Measurements from ENCODE around the gene RBM14. TPM values are rescaled to one million over a fixed set of nuclear protein-coding genes. Genes with fewer than 3 reads are reported as not detected.

RBM14 gene
- total and polyA plus RNA-seq, 2 donors (not counting 1 experiment from before 2014, with no cell fraction given) = 52.4 to 244 TPM

DNA sequence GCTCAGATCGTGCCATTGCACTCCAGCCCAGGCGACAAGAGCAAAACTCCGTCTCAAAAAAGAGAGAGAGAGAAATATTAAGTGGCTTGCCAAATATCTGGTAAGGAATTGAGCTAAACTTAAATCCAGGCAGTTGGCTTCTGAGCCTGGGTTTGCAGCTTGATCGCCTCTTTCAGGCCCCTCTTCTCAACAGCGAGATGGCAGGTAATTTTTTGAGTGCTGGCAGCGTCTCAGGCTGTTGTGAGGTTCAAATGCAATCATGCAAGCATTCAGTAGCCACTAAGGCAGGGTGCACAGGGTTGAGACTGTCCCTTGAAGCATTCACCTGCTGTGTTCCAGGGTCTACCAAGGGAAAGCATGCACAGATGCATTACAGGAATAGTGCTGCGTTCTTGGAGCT is 47.4 kb upstream of the RBM14 start:
- Histone ChIP-seq H3K79me2 (ENCODE audit: control insufficient read depth, insufficient read depth, low read length) (no peaks in the 10 kb centered on the region), H3K4me2 (replicated peaks; ENCODE audit: low read depth, low read length, poor library complexity, severe bottlenecking) (no peak overlapping the region), H3K4me3 (ENCODE audit: control extremely low read depth in 1 of 5, extremely low read depth in 1 of 5, insufficient read depth in 1 of 5, low read depth in 2 of 5, low read length in 4 of 5) (no peak overlapping the region), H3K27ac (ENCODE audit: low read length in 2 of 2) (no peak overlapping the region), H3K9ac (ENCODE audit: low read length) (no peak overlapping the region), H3K36me3 (replicated peaks in 1 of 2; ENCODE audit: control extremely low read depth in 1 of 2, control insufficient read depth in 1 of 2, extremely low read depth in 1 of 2, insufficient read depth in 2 of 2, low read length in 1 of 2) (no peaks in the 10 kb centered on the region), H3K4me1 (ENCODE audit: control insufficient read depth in 2 of 2, insufficient read depth in 2 of 2, low read length in 2 of 2) (peaks cover 9 to 11% of the 10 kb centered on the region in 2 donors), H3K27me3 (replicated peaks in 1 of 4; ENCODE audit: control extremely low read depth in 1 of 4, control insufficient read depth in 3 of 4, insufficient read depth in 4 of 4, low read length in 3 of 4) (peaks cover 0 to 22% (median 3%) of the 10 kb centered on the region in 4 experiments), H3K9me3 (ENCODE audit: control extremely low read depth in 1 of 3, control insufficient read depth in 2 of 3, insufficient read depth in 1 of 3, low read length in 2 of 3) (no peaks in the 10 kb centered on the region), H2AFZ (ENCODE audit: insufficient read depth, low read depth, low read length, poor library complexity, severe bottlenecking) (peak overlapping the region; percentile 91), H4K20me1 (ENCODE audit: control insufficient read depth, insufficient read depth, low read length, poor library complexity, severe bottlenecking) (no peaks in the 10 kb centered on the region)
- Mint-ChIP-seq H3K27ac (no peak overlapping the region), H3K4me1 (peaks cover 10% of the 10 kb centered on the region), H3K4me3 (peak overlapping the region; percentile 86), H3K9me3 (ENCODE audit: insufficient read depth) (no peaks in the 10 kb centered on the region), H3K27me3 (peaks cover 15% of the 10 kb centered on the region)
- 96% methylated on average over 7 of the region's 7 CpGs for WGBS (ENCODE audit: insufficient coverage)
- TF ChIP-seq, protein P1, sequence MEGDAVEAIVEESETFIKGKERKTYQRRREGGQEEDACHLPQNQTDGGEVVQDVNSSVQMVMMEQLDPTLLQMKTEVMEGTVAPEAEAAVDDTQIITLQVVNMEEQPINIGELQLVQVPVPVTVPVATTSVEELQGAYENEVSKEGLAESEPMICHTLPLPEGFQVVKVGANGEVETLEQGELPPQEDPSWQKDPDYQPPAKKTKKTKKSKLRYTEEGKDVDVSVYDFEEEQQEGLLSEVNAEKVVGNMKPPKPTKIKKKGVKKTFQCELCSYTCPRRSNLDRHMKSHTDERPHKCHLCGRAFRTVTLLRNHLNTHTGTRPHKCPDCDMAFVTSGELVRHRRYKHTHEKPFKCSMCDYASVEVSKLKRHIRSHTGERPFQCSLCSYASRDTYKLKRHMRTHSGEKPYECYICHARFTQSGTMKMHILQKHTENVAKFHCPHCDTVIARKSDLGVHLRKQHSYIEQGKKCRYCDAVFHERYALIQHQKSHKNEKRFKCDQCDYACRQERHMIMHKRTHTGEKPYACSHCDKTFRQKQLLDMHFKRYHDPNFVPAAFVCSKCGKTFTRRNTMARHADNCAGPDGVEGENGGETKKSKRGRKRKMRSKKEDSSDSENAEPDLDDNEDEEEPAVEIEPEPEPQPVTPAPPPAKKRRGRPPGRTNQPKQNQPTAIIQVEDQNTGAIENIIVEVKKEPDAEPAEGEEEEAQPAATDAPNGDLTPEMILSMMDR (IDR thresholded peaks at IDR 0.05) = no peak
- TF ChIP-seq EZH2 (IDR thresholded peaks at IDR 0.05; ENCODE audit: borderline replicate concordance, insufficient read depth, low read depth, low read length, poor library complexity, severe bottlenecking) = no peak
- ATAC-seq (ENCODE audit: low read depth) (no peak), DNase-seq (no peak)
- CTCF ChIA-PET = interaction anchor here (0.7 to 3.2 kb wide), 8 partner anchors 9 to 183 kb away, joined by 3 to 21 read pairs (median 4); partner anchors contain the start of genes MRPL11, RBM14 and RBM4B
- intact Hi-C loops (cut with micrococcal nuclease) = no loop called here
- POLR2A ChIA-PET = no interaction called here

DNA sequence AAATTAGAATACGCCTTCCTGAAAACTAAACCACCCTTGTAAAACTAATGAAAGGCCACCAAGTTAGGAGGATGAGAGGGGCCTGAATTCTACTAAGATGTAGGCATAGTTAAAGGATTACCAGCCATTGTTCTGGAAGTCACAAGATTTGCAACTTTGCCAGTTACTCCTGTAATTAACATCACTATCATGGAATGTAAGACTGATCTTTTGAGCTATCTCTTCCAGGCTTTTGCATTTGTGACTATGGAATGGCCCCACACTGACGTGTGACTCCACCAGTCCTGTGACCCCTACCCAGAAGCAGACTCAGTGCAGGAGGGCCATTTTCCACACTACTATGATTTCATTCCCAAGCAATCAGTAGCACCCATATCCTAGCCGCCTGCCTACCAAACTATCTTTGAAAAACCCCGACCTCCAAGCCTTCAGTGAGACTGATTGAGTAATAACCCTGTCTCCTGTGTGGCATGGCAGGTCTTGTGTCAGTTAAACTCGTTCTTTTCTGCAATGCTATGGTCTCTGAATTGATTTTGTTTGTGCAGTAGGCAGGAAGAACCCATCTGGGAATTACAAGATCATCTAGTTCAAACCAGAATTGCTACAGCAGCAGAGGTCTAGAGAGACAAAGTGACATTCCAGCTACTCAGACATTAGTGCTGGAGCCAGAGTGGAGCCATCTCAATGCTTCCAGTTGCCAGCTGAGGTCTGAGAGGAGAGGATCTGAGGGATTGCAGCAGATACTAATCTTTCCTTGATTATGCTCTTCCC is 46.2 kb upstream of the RBM14 start:
- DNase-seq (no peak), ATAC-seq (ENCODE audit: low read depth) (no peak)
- H3K27me3 Mint-ChIP-seq = peaks cover 26% of the 10 kb centered on the region
- H3K4me3 Mint-ChIP-seq = peak overlapping the region; percentile 41
- Histone ChIP-seq H3K79me2 (ENCODE audit: control insufficient read depth, insufficient read depth, low read length) (no peaks in the 10 kb centered on the region), H3K4me1 (ENCODE audit: control insufficient read depth in 2 of 2, insufficient read depth in 2 of 2, low read length in 2 of 2) (peaks cover 9 to 11% of the 10 kb centered on the region in 2 donors), H4K20me1 (ENCODE audit: control insufficient read depth, insufficient read depth, low read length, poor library complexity, severe bottlenecking) (no peaks in the 10 kb centered on the region), H3K27me3 (replicated peaks in 1 of 4; ENCODE audit: control extremely low read depth in 1 of 4, control insufficient read depth in 3 of 4, insufficient read depth in 4 of 4, low read length in 3 of 4) (peaks cover 0 to 22% (median 3%) of the 10 kb centered on the region in 4 experiments), H2AFZ (ENCODE audit: insufficient read depth, low read depth, low read length, poor library complexity, severe bottlenecking) (no peak overlapping the region), H3K9ac (ENCODE audit: low read length) (no peak overlapping the region), H3K27ac (ENCODE audit: low read length in 2 of 2) (no peak overlapping the region), H3K4me2 (replicated peaks; ENCODE audit: low read depth, low read length, poor library complexity, severe bottlenecking) (no peak overlapping the region), H3K9me3 (ENCODE audit: control extremely low read depth in 1 of 3, control insufficient read depth in 2 of 3, insufficient read depth in 1 of 3, low read length in 2 of 3) (no peaks in the 10 kb centered on the region), H3K4me3 (ENCODE audit: control extremely low read depth in 1 of 5, extremely low read depth in 1 of 5, insufficient read depth in 1 of 5, low read depth in 2 of 5, low read length in 4 of 5) (no peak overlapping the region), H3K36me3 (replicated peaks in 1 of 2; ENCODE audit: control extremely low read depth in 1 of 2, control insufficient read depth in 1 of 2, extremely low read depth in 1 of 2, insufficient read depth in 2 of 2, low read length in 1 of 2) (no peaks in the 10 kb centered on the region)
- intact Hi-C loops (cut with micrococcal nuclease) = no loop called here
- CTCF ChIA-PET = interaction anchor here (0.7 to 3.2 kb wide), 3 partner anchors 11 to 317 kb away, joined by 3 to 21 read pairs (median 3); partner anchors contain the start of gene RBM4B
- 80% methylated on average over 2 of the region's 5 CpGs for WGBS (ENCODE audit: insufficient coverage)
- H3K27ac Mint-ChIP-seq = no peak overlapping the region
- H3K4me1 Mint-ChIP-seq = peaks cover 10% of the 10 kb centered on the region
- TF ChIP-seq, protein P1 (IDR thresholded peaks at IDR 0.05) = no peak
- TF ChIP-seq EZH2 (IDR thresholded peaks at IDR 0.05; ENCODE audit: borderline replicate concordance, insufficient read depth, low read depth, low read length, poor library complexity, severe bottlenecking) = no peak
- POLR2A ChIA-PET = interaction anchor here (0.6 to 0.7 kb wide), 4 partner anchors 21 to 474 kb away, joined by 3 to 6 read pairs (median 4); partner anchors contain the start of gene RBM14
- H3K9me3 Mint-ChIP-seq (ENCODE audit: insufficient read depth) = no peaks in the 10 kb centered on the region

Data from B cell (primary cell).